ENCODE results near the gene PARD6G. TPM values are rescaled to one million over a fixed set of nuclear protein-coding genes. Genes with fewer than 3 reads are reported as not detected.

Gene PARD6G
- total RNA-seq, 1 donor from 2014 or later: 9.4 TPM

DNA sequence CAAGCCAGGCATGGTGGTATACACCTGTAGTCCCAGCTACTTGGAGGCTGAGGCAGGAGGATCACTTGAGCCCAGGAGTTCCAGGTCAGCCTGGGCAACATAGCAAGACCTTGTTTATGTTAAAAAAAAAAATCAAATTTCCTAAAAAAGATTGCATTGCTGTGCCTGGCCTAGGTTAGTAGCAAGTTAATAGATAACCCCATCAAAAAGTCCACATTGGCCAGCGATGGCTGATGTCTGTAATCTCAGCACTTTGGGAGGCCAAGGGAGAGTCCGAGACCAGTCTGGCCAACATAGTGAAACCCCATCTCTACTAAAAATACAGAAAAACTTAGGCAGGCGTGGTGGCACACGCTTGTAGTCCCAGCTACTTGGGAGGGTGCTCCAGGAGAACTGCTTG is 38.7 kb downstream of the PARD6G start:
- no peaks in the 10 kb centered on the region for H3K27me3 ChIP-seq (ENCODE audit: control insufficient read depth, insufficient read depth, low read length)
- TF ChIP-seq CTCF (IDR thresholded peaks at IDR 0.05; ENCODE audit: insufficient read depth, low read length, poor library complexity, severe bottlenecking): no peak
- no peaks in the 10 kb centered on the region for H3K36me3 ChIP-seq (ENCODE audit: control insufficient read depth, insufficient read depth, low read length)
- DNase-seq (ENCODE audit: low read depth): no peak
- H3K4me3 ChIP-seq (ENCODE audit: low read depth, low read length): no peak overlapping the region

DNA sequence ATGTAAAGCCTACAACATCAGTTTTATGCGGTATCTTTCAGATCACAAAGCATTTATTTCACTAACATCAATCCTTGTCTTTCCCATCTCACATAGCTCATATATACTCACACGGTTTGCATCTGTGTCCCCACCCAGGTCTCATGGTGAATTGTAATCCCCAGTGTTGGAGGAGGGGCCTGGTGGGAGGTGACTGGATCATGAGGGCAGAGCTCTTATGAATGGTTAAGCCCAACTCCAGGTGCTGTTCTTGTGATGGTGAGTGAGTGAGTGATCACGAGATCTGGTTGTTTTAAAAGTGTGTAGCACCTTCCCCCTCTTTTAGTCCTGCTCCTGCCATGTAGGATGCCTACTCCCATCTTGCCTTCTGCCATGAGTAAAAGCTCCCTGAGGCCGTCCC is 42.0 kb downstream of the PARD6G start:
- no peak for TF ChIP-seq CTCF (IDR thresholded peaks at IDR 0.05; ENCODE audit: insufficient read depth, low read length, poor library complexity, severe bottlenecking)
- H3K36me3 ChIP-seq (ENCODE audit: control insufficient read depth, insufficient read depth, low read length): no peaks in the 10 kb centered on the region
- no peaks in the 10 kb centered on the region for H3K27me3 ChIP-seq (ENCODE audit: control insufficient read depth, insufficient read depth, low read length)
- DNase-seq (ENCODE audit: low read depth): no peak
- no peak overlapping the region for H3K4me3 ChIP-seq (ENCODE audit: low read depth, low read length)

- TF ChIP-seq CTCF (IDR thresholded peaks at IDR 0.05; ENCODE audit: insufficient read depth, low read length, poor library complexity, severe bottlenecking): no peak
- Histone ChIP-seq H3K36me3 (ENCODE audit: control insufficient read depth, insufficient read depth, low read length) (no peaks in the 10 kb centered on the region), H3K4me3 (ENCODE audit: low read depth, low read length) (no peak overlapping the region), H3K27me3 (ENCODE audit: control insufficient read depth, insufficient read depth, low read length) (no peaks in the 10 kb centered on the region)
- DNase-seq (ENCODE audit: low read depth): no peak
Observed at GRCh38 chr18:80204142-80204541, 43.2 kb downstream of the PARD6G start.

DNA sequence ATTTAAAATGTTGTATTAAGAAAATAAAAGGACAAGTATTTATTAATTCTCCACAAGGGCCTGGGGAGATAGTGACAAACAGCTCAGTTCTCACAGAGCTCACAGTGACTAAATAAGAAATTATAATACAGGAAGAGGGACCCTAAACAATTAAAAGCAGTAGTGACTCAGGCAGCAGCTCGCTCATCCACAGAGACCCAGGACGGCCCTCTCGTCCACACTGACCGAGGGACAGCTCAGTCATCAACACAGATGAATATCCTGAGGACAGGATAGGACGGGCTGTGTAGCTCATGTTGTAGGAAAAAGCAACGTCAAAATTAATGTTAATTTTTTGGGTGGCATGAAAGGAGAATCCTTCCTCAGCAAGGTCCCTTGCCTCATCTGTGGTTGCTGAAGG is 44.1 kb downstream of the PARD6G start:
- DNase-seq (ENCODE audit: low read depth): no peak
- TF ChIP-seq CTCF (IDR thresholded peaks at IDR 0.05; ENCODE audit: insufficient read depth, low read length, poor library complexity, severe bottlenecking): no peak
- Histone ChIP-seq H3K27me3 (ENCODE audit: control insufficient read depth, insufficient read depth, low read length) (no peaks in the 10 kb centered on the region), H3K4me3 (ENCODE audit: low read depth, low read length) (no peak overlapping the region), H3K36me3 (ENCODE audit: control insufficient read depth, insufficient read depth, low read length) (no peaks in the 10 kb centered on the region)

DNA sequence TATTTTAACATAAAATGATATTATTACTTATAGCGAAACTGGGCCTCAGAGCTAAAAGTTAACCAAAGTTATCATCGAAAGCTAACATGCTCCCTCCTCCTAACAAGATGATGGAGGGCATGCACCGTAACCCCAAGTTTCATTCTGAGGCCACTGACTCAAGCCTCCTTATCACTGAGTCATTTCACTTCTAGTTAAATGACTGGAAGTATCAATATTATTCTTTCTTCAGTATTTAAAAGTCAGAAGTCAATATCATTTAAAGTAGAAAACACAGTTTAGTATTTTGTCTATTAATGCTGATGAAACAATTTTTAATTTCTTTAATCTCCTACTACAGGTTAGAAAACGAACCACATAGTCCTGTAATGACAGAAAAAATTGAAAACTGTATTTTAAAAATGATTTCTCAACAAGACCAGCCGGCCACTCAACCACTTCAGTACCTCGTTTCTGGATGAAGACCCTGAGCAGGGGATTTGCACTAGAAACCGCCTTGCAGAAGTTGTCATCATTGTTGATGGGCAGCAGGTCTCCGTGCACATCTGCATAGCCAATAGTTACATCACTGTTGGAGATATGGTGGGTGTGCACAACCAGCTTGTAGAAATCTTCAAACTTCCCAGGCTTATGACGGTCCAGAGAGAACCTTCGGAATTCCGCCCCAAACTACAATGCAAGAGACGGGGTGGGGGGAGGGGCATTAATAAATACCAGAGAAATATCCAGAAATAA is 44.9 kb downstream of the PARD6G start:
- H3K36me3 ChIP-seq (ENCODE audit: control insufficient read depth, insufficient read depth, low read length): no peaks in the 10 kb centered on the region
- H3K27me3 ChIP-seq (ENCODE audit: control insufficient read depth, insufficient read depth, low read length): no peaks in the 10 kb centered on the region
- H3K4me3 ChIP-seq (ENCODE audit: low read depth, low read length): no peak overlapping the region
- no peak for DNase-seq (ENCODE audit: low read depth)
- no peak for TF ChIP-seq CTCF (IDR thresholded peaks at IDR 0.05; ENCODE audit: insufficient read depth, low read length, poor library complexity, severe bottlenecking)

GRCh38 chr18:80201739-80202138 is 45.6 kb downstream of the PARD6G start:
- Histone ChIP-seq H3K27me3 (ENCODE audit: control insufficient read depth, insufficient read depth, low read length) (no peaks in the 10 kb centered on the region), H3K36me3 (ENCODE audit: control insufficient read depth, insufficient read depth, low read length) (no peaks in the 10 kb centered on the region), H3K4me3 (ENCODE audit: low read depth, low read length) (no peak overlapping the region)
- no peak for TF ChIP-seq CTCF (IDR thresholded peaks at IDR 0.05; ENCODE audit: insufficient read depth, low read length, poor library complexity, severe bottlenecking)
- DNase-seq (ENCODE audit: low read depth): no peak

All from kidney epithelial cell (primary cell).